Measurements from ENCODE around the gene TRIP12. TPM values are rescaled to one million over a fixed set of nuclear protein-coding genes. Genes with fewer than 3 reads are reported as not detected.
A peak's percentile ranks its signal among the peaks of the same experiment; 100 is the strongest.
"Not testable (repeated sequence)": the region's sequence is repeated elsewhere in the genome, so short reads cannot be mapped to it uniquely, and the experiment has no call there.

Gene TRIP12
- total RNA-seq, 1 donor from 2014 or later = 207 TPM

DNA sequence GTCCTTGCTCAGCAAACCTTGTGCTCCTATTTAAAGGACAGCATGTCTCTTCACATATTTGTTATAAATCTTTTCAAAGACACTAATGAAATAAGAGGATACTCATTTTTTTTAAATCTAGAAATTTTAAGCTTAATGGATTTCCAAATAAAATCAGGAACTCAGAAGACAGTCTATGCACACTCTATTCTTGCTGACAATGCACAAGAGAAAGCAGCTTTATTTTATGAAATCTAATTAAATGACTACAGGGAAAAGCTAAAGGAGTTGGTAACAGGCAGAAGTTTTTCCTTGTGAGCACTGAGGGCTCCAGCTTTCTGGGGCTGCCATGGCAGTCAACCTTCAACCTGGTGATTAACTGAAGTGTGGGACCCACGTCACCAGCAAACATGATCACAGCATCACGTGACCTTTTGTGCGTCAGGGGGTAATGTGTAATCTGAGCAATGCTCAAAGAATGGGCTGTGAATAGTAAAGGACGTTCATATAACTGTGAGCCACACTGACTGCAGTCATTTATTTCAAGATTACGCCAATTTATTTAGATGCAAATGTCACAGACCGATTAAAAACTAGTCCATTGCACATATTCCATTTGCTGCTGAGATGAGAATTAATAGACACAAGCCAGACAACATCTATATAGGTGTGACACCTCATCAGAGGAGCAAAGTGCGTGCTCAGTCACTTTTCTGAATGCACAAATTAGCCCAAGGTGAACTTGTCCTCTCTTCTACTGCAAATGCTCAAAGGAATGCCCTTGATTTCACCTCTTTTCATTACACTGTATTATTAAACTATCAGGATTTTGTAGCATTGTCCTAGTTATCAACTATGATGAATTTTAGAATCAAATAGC lies 195.9 kb downstream of the TRIP12 start:
- peak in 1 of 2 donors; percentile 65 for DNase-seq (ENCODE audit: low read depth in 2 of 2)

DNA sequence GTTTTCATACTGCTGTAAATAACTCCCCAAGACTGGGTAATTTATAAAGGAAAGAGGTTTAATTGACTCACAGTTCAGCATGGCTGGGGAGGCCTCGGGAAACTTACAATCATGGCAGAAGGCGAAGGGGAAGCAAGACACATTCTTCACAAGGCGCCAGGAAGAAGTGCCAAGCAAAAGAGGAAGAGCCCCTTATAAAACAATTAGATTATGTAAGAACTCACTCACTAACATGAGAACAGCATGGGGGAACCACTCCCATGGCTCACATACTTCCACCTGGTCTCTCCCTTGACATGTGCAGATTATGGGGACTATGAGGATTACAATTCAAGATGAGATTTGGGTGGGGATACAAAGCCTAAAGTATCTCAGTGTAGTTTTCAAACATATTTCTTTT lies 198.6 kb downstream of the TRIP12 start:
- not testable (repeated sequence) for DNase-seq (ENCODE audit: low read depth in 2 of 2)

DNA sequence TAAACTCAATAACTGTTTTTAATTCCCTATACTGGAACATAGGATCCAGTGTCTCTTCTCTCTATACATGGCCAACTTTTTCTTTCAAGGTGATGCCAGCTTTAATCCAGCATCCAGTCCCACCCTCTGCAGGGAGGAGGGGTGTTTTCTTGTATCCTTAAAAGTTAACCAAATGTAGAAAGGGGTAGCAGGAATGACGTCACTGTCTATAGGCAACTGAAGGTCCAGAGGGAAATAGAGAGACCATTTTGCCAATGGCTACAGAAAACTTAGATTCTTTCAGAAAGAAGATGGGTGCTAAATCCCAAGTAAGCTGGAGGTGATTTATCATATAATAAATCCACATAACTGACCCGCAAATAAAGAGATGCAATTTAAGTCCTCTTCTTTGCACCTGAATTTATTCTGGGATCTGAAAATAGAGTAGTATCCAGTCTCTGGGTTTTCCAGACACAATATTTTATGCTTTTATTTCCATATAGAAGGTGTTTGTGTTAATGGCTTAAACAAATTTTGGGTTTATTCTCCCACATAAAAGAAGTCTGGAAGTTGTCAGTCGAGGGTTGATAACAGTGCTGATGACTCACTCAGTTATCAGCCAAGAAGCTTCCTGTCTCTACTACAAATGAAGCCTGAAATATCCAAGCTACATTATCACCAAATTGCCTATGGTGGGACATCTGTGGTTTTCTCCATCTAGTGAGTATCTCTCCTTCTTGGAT lies 201.7 kb downstream of the TRIP12 start:
- DNase-seq (ENCODE audit: low read depth in 2 of 2) = peak in 1 of 2 donors; percentile 15

DNA sequence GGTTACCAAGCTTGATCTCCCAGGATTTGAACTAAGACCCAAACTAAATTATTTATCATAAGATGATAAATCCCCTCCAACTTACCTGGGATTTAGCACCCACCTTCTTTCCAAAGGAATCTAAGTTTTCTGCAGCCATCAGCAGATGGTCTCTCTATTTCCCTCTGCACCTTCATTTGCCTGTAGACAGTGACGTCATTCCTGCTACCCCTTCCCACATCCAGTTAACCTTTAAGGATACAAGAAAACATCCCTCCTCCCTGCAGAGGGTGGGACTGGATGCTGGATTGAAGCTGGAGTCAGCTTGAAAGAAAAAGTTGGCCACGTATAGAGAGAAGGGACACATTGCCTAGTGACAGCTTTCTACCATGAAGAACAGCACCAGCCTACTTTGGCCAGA lies 203.8 kb downstream of the TRIP12 start:
- DNase-seq (ENCODE audit: low read depth in 2 of 2) = no peak

DNA sequence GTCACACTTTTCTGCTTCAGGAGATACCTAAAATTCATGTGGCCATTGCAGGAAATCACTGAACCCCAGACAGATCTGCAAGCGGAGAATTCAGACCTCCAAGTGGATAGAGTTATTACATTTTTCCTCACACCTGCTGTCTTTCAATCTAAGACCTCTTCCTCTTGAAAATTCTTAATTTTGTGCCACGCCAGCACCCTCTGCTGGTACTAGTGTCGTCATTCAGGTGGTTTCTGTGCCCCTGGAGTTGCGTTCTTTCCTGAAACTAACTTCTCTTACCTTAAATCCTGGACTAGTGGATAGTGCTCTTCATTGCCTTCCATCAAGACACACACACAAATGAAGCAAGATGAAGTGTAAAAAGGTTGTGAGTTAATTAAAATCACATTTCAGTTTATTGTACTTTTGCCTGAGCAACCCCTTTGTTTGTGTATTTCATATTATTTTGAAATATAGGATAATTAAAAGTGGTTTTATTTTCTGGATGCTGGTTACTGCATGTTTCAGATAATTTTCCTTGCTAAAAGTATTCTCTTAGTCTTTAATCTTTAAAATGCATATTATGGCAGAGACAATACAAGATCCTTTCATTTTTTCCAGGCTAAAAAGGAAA lies 205.8 kb downstream of the TRIP12 start:
- DNase-seq (ENCODE audit: low read depth in 2 of 2) = peak; percentile 18 to 35

DNA sequence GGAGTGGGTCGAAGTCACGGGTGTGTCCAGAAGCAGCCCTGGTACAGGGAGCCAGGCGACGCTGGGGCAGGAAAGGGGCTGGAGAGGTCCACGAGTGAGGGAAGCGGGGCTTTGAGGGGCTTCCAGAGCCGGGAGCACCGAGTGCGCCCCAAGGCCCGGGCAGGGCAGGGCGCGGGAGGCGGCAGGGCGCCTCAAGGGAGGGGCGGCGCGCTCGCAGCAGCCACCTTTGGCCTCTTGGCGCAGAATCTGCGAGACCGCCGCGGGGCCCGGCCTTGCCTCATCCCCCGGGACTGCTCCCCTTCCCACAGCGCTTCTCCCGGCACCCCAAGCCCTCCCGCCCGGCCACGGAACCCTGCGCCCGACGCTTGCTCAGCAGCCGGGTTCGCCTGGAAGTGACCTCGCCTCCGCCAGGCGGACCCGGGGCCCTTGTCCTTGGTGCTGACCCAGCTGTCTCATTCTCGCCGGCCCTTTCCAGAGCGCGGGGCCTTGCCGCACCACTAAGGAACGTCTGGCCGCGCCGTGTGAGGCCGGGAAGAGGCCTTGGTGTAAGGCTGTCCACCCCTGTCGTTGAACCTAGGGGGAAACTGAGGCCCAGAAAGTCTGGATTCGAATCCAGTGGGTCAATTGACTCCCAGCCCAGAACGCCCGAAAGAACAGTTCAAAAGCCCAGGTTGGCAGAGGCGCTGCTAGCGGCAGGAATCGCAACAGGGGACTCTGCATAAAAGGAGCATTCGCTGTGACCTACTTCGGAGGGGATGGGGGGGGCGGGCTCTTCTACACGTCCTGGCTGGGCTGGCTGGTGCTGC lies 206.9 kb downstream of the TRIP12 start:
- DNase-seq (ENCODE audit: low read depth in 2 of 2) = peak; percentile 56 to 77

DNA sequence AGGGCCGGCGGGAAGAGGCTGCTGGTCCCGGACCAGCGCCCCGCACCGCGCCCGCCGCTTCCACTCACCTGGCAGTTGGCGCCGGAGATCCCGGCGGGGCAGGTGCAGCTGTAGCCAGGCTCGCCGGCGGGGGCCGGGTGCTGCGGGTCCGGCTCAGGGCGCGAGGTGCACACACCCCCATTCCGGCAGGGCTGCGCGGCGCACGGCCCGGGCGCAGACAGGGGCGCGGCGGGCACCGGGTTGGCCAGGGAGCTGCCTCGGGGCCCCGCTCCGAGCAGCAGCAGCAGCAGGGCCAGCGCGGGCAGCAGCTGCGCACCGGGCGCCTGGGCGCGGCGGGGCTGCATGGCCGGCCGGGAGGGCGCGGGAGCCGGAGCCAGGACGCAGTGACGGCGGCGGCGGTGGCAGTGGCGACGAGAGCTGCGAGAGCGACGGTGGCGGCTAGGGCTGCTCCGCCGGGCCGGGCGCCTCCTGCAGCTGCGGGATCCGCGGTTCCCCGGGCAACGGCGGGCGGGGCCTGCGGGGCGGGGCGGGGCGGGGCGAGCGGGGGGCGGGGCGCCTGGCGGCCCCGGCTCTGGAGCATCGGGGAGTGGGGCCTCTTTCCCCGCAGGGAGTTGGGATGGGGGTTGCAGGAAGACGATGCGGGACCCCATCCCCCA lies 207.6 kb downstream of the TRIP12 start, which contains the start of gene DNER:
Gene DNER (minus strand): TSS at position 476 of the 656 bp plus-strand sequence. CDS start 132 bp downstream, at position 344.
- peak; percentile 12 to 24 for DNase-seq (ENCODE audit: low read depth in 2 of 2)

Other genes starting within 250 kb of the TRIP12 start
- under 0.01 and 0.44 TPM in 2 replicates for gene DNER, start 207.5 kb downstream of the TRIP12 start, total RNA-seq
- gene FBXO36, start 494 bp upstream of the TRIP12 start, total RNA-seq = 0.60 and 0.87 TPM in 2 replicates
- gene SLC16A14, start 146.9 kb upstream of the TRIP12 start, total RNA-seq = under 0.01 TPM in 2 replicates